Heart right ventricle (tissue), 16 donors: ENCODE results near the gene PRDM7. TPM values are rescaled to one million over a fixed set of nuclear protein-coding genes. Genes with fewer than 3 reads are reported as not detected.

Experiments
- ATAC-seq, 8 donors: fragments of 200-7000 bp; cut with Tn5 transposase; one replicate each; pipeline ENCODE4 v1.9.1; 2020; ENCODE audit warnings: mild to moderate bottlenecking in 8 of 8, moderate library complexity in 8 of 8, moderate number of reproducible peaks in 1 of 8
- DNase-seq, 2 donors: peaks; one replicate each; pipeline ENCODE4 v3.0.0-alpha.2; 2020
- H3K27ac ChIP-seq, 10 donors: fragments of 200-600 bp; sonication (generic) in 2 of 10; one replicate each; pipeline versions ENCODE4 v1.5.0 to v1.8.0; 2020 to 2022; ENCODE audit warnings: mild to moderate bottlenecking in 3 of 10
- H3K27me3 ChIP-seq, 7 donors: fragments of 200-600 bp; one replicate each; pipeline ENCODE4 v1.8.0; 2021 to 2022; ENCODE audit warnings: mild to moderate bottlenecking in 2 of 7
- H3K36me3 ChIP-seq, 9 donors: fragments of 200-600 bp; sonication (generic) in 1 of 9; one replicate each; pipeline versions ENCODE4 v1.5.0 to v1.8.0; 2020 to 2022; ENCODE audit warnings: mild to moderate bottlenecking in 2 of 9
- H3K4me1 ChIP-seq, 9 donors: fragments of 200-600 bp; sonication (generic) in 1 of 9; one replicate each; pipeline versions ENCODE4 v1.5.0 to v1.8.0; 2020 to 2022; ENCODE audit warnings: mild to moderate bottlenecking in 4 of 9
- H3K4me3 ChIP-seq, 10 donors: fragments of 200-600 bp; sonication (generic) in 2 of 10; one replicate each; pipeline versions ENCODE4 v1.5.0 to v1.8.0; 2020 to 2022; ENCODE audit warnings: mild to moderate bottlenecking in 7 of 10, moderate library complexity in 2 of 10
- H3K9me3 ChIP-seq, 11 donors: fragments of 200-600 bp in 10 of 11; sonication (generic) in 2 of 11; one replicate each; pipeline versions ENCODE4 v1.5.0 to v1.8.0; 2013 to 2022; ENCODE audit warnings: mild to moderate bottlenecking in 2 of 11, control low read depth in 1 of 11, moderate library complexity in 1 of 11
- WGBS, 2 donors: extraction: QIAGEN DNeasy Blood & Tissue Kit; methylation state at CpG; one replicate each; pipeline ENCODE4 v1.1.7; 2013; ENCODE audit warnings: inconsistent platforms in 1 of 2; 5-methylcytosine and 5-hydroxymethylcytosine counted together
- intact Hi-C, 10 donors: fragments of 100-400 bp; cut with DNase I; formaldehyde crosslinking; loops; one replicate each; pipeline versions ENCODE4 v1.11.1 to v1.14.2; 2022
- polyA plus RNA-seq, 2 donors: library from polyadenylated mRNA; stranded (reverse); fragments of 200-250 nt; gene quantifications; one replicate each; pipeline ENCODE4 v1.2.3, GENCODE V29; 2013
- total RNA-seq, 10 donors: library from RNA; stranded (reverse); fragmentation: NEBNext Ultra II Directional in 3 of 10; extraction: Animal tissue kit (Norgen Biotek cat#: 25700) in 3 of 10; gene quantifications; one replicate each; pipeline versions ENCODE4 v1.2.1 to v1.2.4, GENCODE V29; 2021 to 2023
- TF ChIP-seq, protein P1 (sequence below), 9 donors: fragments of 200-600 bp; sonication (generic) in 2 of 9; IDR thresholded peaks; one replicate each; pipeline versions ENCODE4 v1.5.0 to v1.8.0; 2021 to 2022; ENCODE audit warnings: antibody characterized with exemption in 9 of 9, mild to moderate bottlenecking in 5 of 9, moderate library complexity in 1 of 9
- donor health status: Arrhythmogenic right ventricular cardiomyopathy.
- donor health status: ischemic (EF 13 %, LVEDD 7.1; RV severe dilation, severe dysfunction).
- donor health status: healthy with polysubstance abuse.
- donor health status: DM: no; HTN: yes; CAD: no.
- donor health status: DM: no; HTN: no; CAD: no.
- donor health status: ischemic (EF 25% LVEDD 6.9; RV normal size, moderate dysfunction).
- donor health status: ischemic (EF 25% LVEDD 5.7; RV mildly dilated, moderate dysfunction).
- donor health status: healthy.
- donor health status: DM: yes; HTN: yes; CAD: no.
- donor health status: Ischemic cardiomyopathy.
- donor health status: ischemic (EF 35%, LVEDD 5.7; RV mildly dilated, moderate dysfunction).
- donor health status: nonischemic (EF 11% LVEDD 7.7; RV severe dilation, severe dysfunction).
- donor health status: DM: yes; HTN: yes; CAD: no.
- donor health status: PGD.
- donor health status: ischemic (EF 29% LVEDD 5.4; RV normal size, mild dysfunction).
- donor health status: nonischemic (EF 23%, LVEDD 6.1; RV moderate dilation, normal function).

Gene PRDM7
- total and polyA plus RNA-seq, 12 donors = not detected

DNA sequence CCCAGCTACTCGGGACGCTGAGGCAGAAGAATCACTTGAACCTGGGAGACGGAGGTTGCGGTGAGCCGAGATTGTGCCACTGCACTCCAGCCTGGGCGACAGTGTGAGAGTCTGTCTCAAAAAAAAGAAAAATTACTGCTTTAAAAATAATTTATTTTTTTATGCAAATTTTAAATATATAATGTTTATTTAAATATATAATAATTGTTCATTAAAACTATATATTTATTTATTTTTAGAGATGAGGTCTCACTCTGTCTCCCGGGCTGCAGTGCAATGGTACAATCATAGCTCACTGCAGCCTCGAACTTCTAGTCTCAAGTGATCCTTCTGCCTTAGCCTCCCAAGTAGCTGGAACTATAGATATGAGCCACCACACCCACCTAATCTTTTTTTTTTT is 42.6 kb downstream of the PRDM7 start:
- intact Hi-C loops = no loop called here

GRCh38 chr16:90033387-90033786 is 43.7 kb downstream of the PRDM7 start:
- H3K9me3 ChIP-seq = no peaks in the 10 kb centered on the region
- no peak overlapping the region for H3K4me3 ChIP-seq
- intact Hi-C loops = no loop called here
- DNase-seq (no peak), ATAC-seq (no peak)
- peaks cover 0 to 82% (median 25%) of the 10 kb centered on the region in 9 donors for H3K36me3 ChIP-seq
- no peak overlapping the region for H3K27ac ChIP-seq
- no peaks in the 10 kb centered on the region for H3K27me3 ChIP-seq
- TF ChIP-seq, protein P1, sequence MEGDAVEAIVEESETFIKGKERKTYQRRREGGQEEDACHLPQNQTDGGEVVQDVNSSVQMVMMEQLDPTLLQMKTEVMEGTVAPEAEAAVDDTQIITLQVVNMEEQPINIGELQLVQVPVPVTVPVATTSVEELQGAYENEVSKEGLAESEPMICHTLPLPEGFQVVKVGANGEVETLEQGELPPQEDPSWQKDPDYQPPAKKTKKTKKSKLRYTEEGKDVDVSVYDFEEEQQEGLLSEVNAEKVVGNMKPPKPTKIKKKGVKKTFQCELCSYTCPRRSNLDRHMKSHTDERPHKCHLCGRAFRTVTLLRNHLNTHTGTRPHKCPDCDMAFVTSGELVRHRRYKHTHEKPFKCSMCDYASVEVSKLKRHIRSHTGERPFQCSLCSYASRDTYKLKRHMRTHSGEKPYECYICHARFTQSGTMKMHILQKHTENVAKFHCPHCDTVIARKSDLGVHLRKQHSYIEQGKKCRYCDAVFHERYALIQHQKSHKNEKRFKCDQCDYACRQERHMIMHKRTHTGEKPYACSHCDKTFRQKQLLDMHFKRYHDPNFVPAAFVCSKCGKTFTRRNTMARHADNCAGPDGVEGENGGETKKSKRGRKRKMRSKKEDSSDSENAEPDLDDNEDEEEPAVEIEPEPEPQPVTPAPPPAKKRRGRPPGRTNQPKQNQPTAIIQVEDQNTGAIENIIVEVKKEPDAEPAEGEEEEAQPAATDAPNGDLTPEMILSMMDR (IDR thresholded peaks at IDR 0.05) = no peak
- no peaks in the 10 kb centered on the region for H3K4me1 ChIP-seq
- WGBS, 2 donors = 84 to 92% methylated on average over 4 of the region's 4 CpGs

More for the DNA sequence above, 42.6 kb downstream of the PRDM7 start:
- no peaks in the 10 kb centered on the region for H3K27me3 ChIP-seq
- TF ChIP-seq, protein P1 (IDR thresholded peaks at IDR 0.05) = no peak
- H3K4me3 ChIP-seq = no peak overlapping the region
- DNase-seq (no peak), ATAC-seq (no peak)
- no peaks in the 10 kb centered on the region for H3K4me1 ChIP-seq
- no peaks in the 10 kb centered on the region for H3K9me3 ChIP-seq
- no peak overlapping the region for H3K27ac ChIP-seq
- H3K36me3 ChIP-seq = peaks cover 0 to 82% (median 18%) of the 10 kb centered on the region in 9 donors
- 89% methylated on average over 8 of the region's 8 CpGs for WGBS, 2 donors

DNA sequence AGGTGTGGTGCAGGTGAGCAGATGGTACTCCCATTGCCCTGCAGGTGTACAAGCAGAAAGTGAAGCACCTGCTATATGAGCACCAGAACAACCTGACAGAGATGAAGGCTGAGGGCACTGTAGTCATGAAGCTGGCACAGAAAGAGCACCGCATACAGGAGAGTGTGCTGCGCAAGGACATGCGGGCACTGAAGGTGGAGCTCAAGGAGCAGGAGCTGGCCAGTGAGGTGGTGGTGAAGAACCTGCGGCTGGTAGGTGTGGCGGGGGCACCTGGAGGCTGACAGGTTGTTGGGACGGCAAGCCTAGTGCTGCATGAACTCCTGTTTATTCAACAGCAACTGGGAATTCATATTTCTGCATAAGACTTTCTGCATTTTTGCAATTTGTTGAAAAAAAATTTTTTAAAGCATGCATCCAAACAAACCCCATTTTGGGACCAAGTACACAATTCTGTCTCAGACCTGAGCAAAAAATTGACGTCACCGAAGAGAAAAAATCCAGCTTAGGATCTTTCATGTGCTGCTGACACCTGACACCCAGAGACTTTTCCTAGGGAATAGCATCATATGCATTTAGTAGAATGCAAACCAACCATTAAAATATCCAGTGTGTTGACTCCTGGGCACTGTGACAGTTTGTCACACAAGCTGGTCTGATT is 44.3 kb downstream of the PRDM7 start:
- intact Hi-C loops = no loop called here
- no peak overlapping the region for H3K27ac ChIP-seq
- DNase-seq = no peak
- ATAC-seq = no peak
- H3K27me3 ChIP-seq = no peaks in the 10 kb centered on the region
- TF ChIP-seq, protein P1 (IDR thresholded peaks at IDR 0.05) = no peak
- H3K36me3 ChIP-seq = peaks cover 0 to 80% (median 26%) of the 10 kb centered on the region in 9 donors
- H3K9me3 ChIP-seq = no peaks in the 10 kb centered on the region
- 78 to 81% methylated on average over 8 of the region's 8 CpGs for WGBS, 2 donors
- H3K4me1 ChIP-seq = no peaks in the 10 kb centered on the region
- no peak overlapping the region for H3K4me3 ChIP-seq

- Histone ChIP-seq H3K27me3 (no peaks in the 10 kb centered on the region), H3K27ac (no peak overlapping the region), H3K36me3 (peaks cover 0 to 80% (median 26%) of the 10 kb centered on the region in 9 donors), H3K4me3 (no peak overlapping the region), H3K4me1 (no peaks in the 10 kb centered on the region), H3K9me3 (no peaks in the 10 kb centered on the region)
- TF ChIP-seq, protein P1 (IDR thresholded peaks at IDR 0.05) = no peak
- DNase-seq (no peak), ATAC-seq (peak in 4 of 8 donors; percentile 8 to 32 (median 11))
- intact Hi-C loops = no loop called here
- 83 to 87% methylated on average over 9 of the region's 9 CpGs for WGBS, 2 donors
Observed at GRCh38 chr16:90031931-90032673, 45.0 kb downstream of the PRDM7 start.
